H1 (cell line): Measurements from ENCODE around the gene SAMD15. TPM values are rescaled to one million over a fixed set of nuclear protein-coding genes. Genes with fewer than 3 reads are reported as not detected.
A peak's percentile ranks its signal among the peaks of the same experiment; 100 is the strongest.

Experiments used
- CTCF ChIA-PET: fragments of 300-600 bp; sonication (Branson Sonifier 250); formaldehyde crosslinking; loops from one replicate; lab custom pipeline; 2021; ENCODE audit not compliant: partially characterized antibody; lab: Charles Lee
- POLR2A ChIA-PET: fragments of 300-600 bp; sonication (Branson Sonifier 250); formaldehyde crosslinking; loops from one replicate; lab custom pipeline; 2021; ENCODE audit warnings: inconsistent platforms; ENCODE audit not compliant: partially characterized antibody; lab: Charles Lee
- DNase-seq, 2 experiments: peaks; one replicate each; pipeline versions ENCODE4 v3.0.0 to v3.0.0-alpha.2; 2010 to 2022; ENCODE audit warnings: low spot score in 2 of 2, low read depth in 1 of 2, mixed read lengths in 1 of 2
- FAIRE-seq: peaks from 2 replicates; lab custom pipeline; 2011; peaks lifted over from hg19 to GRCh38; lab: Jason Lieb, UNC
- H2AFZ ChIP-seq: 2 replicates; pipeline ENCODE4 v1.8.1; 2012; ENCODE audit warnings: low read length, inconsistent platforms
- H2AK5ac ChIP-seq: 2 replicates; pipeline ENCODE4 v1.6.1; 2013; ENCODE audit warnings: low read depth, low read length
- H2BK120ac ChIP-seq: replicated peaks from 2 replicates; pipeline ENCODE3; 2013; ENCODE audit warnings: low read depth, low read length, inconsistent platforms
- H2BK12ac ChIP-seq: 2 replicates; pipeline ENCODE4 v1.6.1; 2013; ENCODE audit warnings: low read depth, low read length
- H2BK15ac ChIP-seq: 2 replicates; pipeline ENCODE4 v1.6.1; 2013; ENCODE audit warnings: low read length
- H2BK20ac ChIP-seq: 2 replicates; pipeline ENCODE4 v1.6.1; 2013; ENCODE audit warnings: low read length
- H2BK5ac ChIP-seq: 2 replicates; pipeline ENCODE4 v1.6.1; 2013; ENCODE audit warnings: low read depth, low read length
- H3K14ac ChIP-seq: 2 replicates; pipeline ENCODE4 v1.6.1; 2013; ENCODE audit warnings: inconsistent platforms; ENCODE audit not compliant: insufficient read length
- H3K18ac ChIP-seq: 2 replicates; pipeline ENCODE4 v1.6.1; 2013; ENCODE audit warnings: low read length; ENCODE audit errors: extremely low read depth
- H3K23ac ChIP-seq: 2 replicates; pipeline ENCODE4 v1.6.1; 2013; ENCODE audit warnings: inconsistent platforms; ENCODE audit not compliant: insufficient read length
- H3K23me2 ChIP-seq: 2 replicates; pipeline ENCODE4 v1.6.1; 2013; ENCODE audit warnings: low read depth, low read length
- H3K27ac ChIP-seq: 2 replicates; pipeline ENCODE4 v1.6.1; 2011; ENCODE audit warnings: low read depth, low read length, inconsistent platforms
- H3K27me3 ChIP-seq, 4 experiments: replicated peaks in 1 of 4; 1 replicate in 1 of 4; 2 replicates in 3 of 4; pipeline versions ENCODE4 v1.6.1 to v1.8.1; 2011 to 2013; ENCODE audit warnings: low read length in 3 of 4, mild to moderate bottlenecking in 3 of 4, inconsistent platforms in 2 of 4, mixed read lengths in 2 of 4, moderate library complexity in 1 of 4; ENCODE audit not compliant: control insufficient read depth in 3 of 4, insufficient read depth in 3 of 4; ENCODE audit errors: extremely low read depth in 1 of 4
- H3K36me3 ChIP-seq, 4 experiments: 2 replicates each; pipeline versions ENCODE4 v1.6.1 to v1.8.1; 2011 to 2013; ENCODE audit warnings: mild to moderate bottlenecking in 4 of 4, low read length in 3 of 4, moderate library complexity in 2 of 4, control low read depth in 1 of 4, inconsistent platforms in 1 of 4; ENCODE audit not compliant: insufficient read depth in 4 of 4, control insufficient read depth in 2 of 4
- H3K4ac ChIP-seq: replicated peaks from 2 replicates; pipeline ENCODE3; 2013; ENCODE audit warnings: low read length, low read depth, mixed read lengths, inconsistent platforms; ENCODE audit not compliant: insufficient read length
- H3K4me1 ChIP-seq, 4 experiments: replicated peaks in 1 of 4; 1 replicate in 1 of 4; 2 replicates in 3 of 4; pipeline versions ENCODE4 v1.6.1 to v1.8.1; 2011 to 2013; ENCODE audit warnings: low read length in 3 of 4, inconsistent platforms in 2 of 4, mixed read lengths in 1 of 4; ENCODE audit not compliant: insufficient read depth in 4 of 4, control insufficient read depth in 3 of 4
- H3K4me2 ChIP-seq, 2 experiments: 2 replicates each; pipeline versions ENCODE4 v1.6.1 to v1.8.1; 2011 to 2013; ENCODE audit warnings: low read depth in 2 of 2, low read length in 2 of 2, control low read depth in 1 of 2, inconsistent platforms in 1 of 2, mild to moderate bottlenecking in 1 of 2; ENCODE audit not compliant: insufficient read depth in 1 of 2
- H3K4me3 ChIP-seq, 4 experiments: fragments of 200-600, 300-600 bp in 1 of 4; sonication (generic), shearing (Covaris generic), sonication (Bioruptor Twin) in 1 of 4; 2 replicates each; pipeline versions ENCODE4 v1.5.1 to v1.8.1; 2011 to 2016; ENCODE audit warnings: low read length in 4 of 4, low read depth in 3 of 4, control low read depth in 2 of 4, inconsistent platforms in 2 of 4, mild to moderate bottlenecking in 2 of 4, mixed read lengths in 1 of 4, moderate library complexity in 1 of 4; ENCODE audit not compliant: insufficient read depth in 2 of 4; ENCODE audit errors: extremely low read depth in 1 of 4
- H3K56ac ChIP-seq: replicated peaks from 2 replicates; pipeline ENCODE3; 2013; ENCODE audit warnings: low read depth, mild to moderate bottlenecking, mixed read lengths, low read length, inconsistent platforms; ENCODE audit not compliant: insufficient read length
- H3K79me1 ChIP-seq: 2 replicates; pipeline ENCODE4 v1.6.1; 2013; ENCODE audit warnings: low read depth, low read length, control low read depth
- H3K79me2 ChIP-seq, 2 experiments: 2 replicates each; pipeline versions ENCODE4 v1.6.1 to v1.8.1; 2012 to 2013; ENCODE audit warnings: low read length in 2 of 2, mild to moderate bottlenecking in 2 of 2, inconsistent platforms in 1 of 2; ENCODE audit not compliant: insufficient read depth in 2 of 2, control insufficient read depth in 1 of 2
- H3K9ac ChIP-seq, 4 experiments: replicated peaks in 1 of 4; 1 replicate in 1 of 4; 2 replicates in 3 of 4; pipeline versions ENCODE4 v1.6.1 to v1.8.1; 2011 to 2013; ENCODE audit warnings: low read depth in 3 of 4, low read length in 3 of 4, control low read depth in 2 of 4, mild to moderate bottlenecking in 2 of 4, moderate library complexity in 2 of 4, inconsistent platforms in 1 of 4; ENCODE audit errors: extremely low read depth in 1 of 4
- H3K9me3 ChIP-seq, 2 experiments: 2 replicates each; pipeline versions ENCODE4 v1.6.1 to v1.8.1; 2012 to 2013; ENCODE audit warnings: mild to moderate bottlenecking in 2 of 2, moderate library complexity in 2 of 2, control low read depth in 1 of 2, inconsistent platforms in 1 of 2, low read depth in 1 of 2, low read length in 1 of 2, mixed read lengths in 1 of 2; ENCODE audit not compliant: insufficient read depth in 2 of 2
- H4K20me1 ChIP-seq, 2 experiments: replicated peaks in 1 of 2; 2 replicates each; pipeline versions ENCODE3 to v1.8.1; 2011 to 2013; ENCODE audit warnings: inconsistent platforms in 2 of 2, low read length in 2 of 2, mild to moderate bottlenecking in 1 of 2; ENCODE audit not compliant: insufficient read depth in 2 of 2, control insufficient read depth in 1 of 2
- H4K5ac ChIP-seq: 2 replicates; pipeline ENCODE4 v1.6.1; 2013; ENCODE audit warnings: low read length, low read depth, mixed read lengths, inconsistent platforms; ENCODE audit not compliant: insufficient read length
- H4K8ac ChIP-seq: 2 replicates; pipeline ENCODE4 v1.8.0; 2013; ENCODE audit warnings: mild to moderate bottlenecking, moderate library complexity, low read length, inconsistent platforms; ENCODE audit not compliant: insufficient read depth; ENCODE audit errors: extremely low read depth
- H4K91ac ChIP-seq: replicated peaks from 2 replicates; pipeline ENCODE3; 2013; ENCODE audit warnings: low read length, mixed read lengths, inconsistent platforms; ENCODE audit not compliant: insufficient read length
- CHD1 ChIP-seq: IDR thresholded peaks from 2 replicates; pipeline ENCODE4 v1.6.1; 2012; ENCODE audit warnings: low read depth, low read length, improper control_type of control experiment
- JUND ChIP-seq: IDR thresholded peaks from 2 replicates; pipeline ENCODE4 v1.6.1; 2011; ENCODE audit warnings: mild to moderate bottlenecking, improper control_type of control experiment, low read length
- TBP ChIP-seq: IDR thresholded peaks from 2 replicates; pipeline ENCODE4 v1.6.1; 2011; ENCODE audit warnings: low read depth, low read length, improper control_type of control experiment
- WGBS, 2 experiments: shearing (Covaris generic) in 1 of 2; methylation state at CpG; one replicate each; pipeline versions ENCODE4 v1.1.6 to v1.1.7; 2013 to 2015; ENCODE audit warnings: low lambda C conversion rate in 2 of 2, mixed read lengths in 2 of 2, inconsistent platforms in 1 of 2, low coverage in 1 of 2, missing lambda C conversion rate in 1 of 2; ENCODE audit not compliant: insufficient replicate concordance in 2 of 2, insufficient coverage in 1 of 2, insufficient read length in 1 of 2; ENCODE audit errors: extremely low coverage in 1 of 2, missing lambda C conversion rate in 1 of 2; 5-methylcytosine and 5-hydroxymethylcytosine counted together
- polyA plus RNA-seq, 7 experiments: library from polyadenylated mRNA; depleted of rRNA in 3 of 7; stranded (reverse) in 5 of 7; unstranded in 2 of 7; fragments of >200 nt in 5 of 7; fragments of 200-250 nt in 2 of 7; gene quantifications; 1 replicate in 5 of 7; 2 replicates in 1 of 7; 4 replicates in 1 of 7; pipeline versions ENCODE4 v1.2.1 to v1.2.3, GENCODE V29; 2011 to 2013; ENCODE audit warnings: missing spikeins in 2 of 7, mixed read lengths in 2 of 7
- total RNA-seq: library from RNA; stranded (reverse); fragmentation: NEBNext Ultra II Directional; extraction: Animal tissue kit (Norgen Biotek cat#: 25700); gene quantifications from 2 replicates; pipeline ENCODE4 v1.2.1, GENCODE V29; 2021

Gene SAMD15
- total and polyA plus RNA-seq, 2 of the 8 experiments (the other 6 are each of a cell fraction or from before 2014, with no cell fraction given), result 0.17 to 1.0 TPM

DNA sequence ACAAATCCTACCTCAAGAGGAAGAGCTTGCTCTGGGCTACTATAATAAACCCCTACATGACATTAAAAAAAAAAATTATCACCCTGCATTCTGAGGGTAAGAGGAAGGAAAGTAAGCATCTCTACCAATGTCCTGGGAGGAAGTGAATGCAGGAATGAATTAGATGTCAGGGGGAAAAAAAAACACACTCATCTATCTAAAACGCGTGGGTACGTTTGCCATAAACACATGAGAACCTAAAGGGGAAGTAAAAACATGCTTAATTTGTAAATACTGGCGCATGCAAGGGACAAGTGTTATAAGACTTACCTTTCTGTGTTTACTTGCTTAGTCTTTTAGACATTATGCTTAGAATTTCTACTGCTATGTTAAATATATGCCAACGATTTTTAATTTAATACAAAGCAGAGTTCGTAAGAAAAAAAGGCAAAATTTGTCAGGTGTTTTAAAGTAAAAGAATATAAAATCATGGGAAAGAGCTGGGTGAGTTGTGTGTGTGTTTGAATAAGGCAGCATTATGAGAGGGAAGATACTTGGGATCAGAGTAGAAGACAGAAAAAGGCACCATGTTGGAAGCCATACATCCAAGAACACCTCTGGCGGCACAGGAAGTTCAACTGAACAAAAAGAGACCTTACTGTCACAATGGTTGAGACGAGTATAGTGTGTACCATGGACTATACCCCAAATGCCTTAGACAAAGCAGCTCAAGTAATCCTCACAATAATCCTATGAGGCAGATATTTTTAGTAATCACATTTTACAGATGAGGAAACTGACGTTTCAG lies 1.8 kb upstream of the SAMD15 start:
- Histone ChIP-seq H2AFZ (no peak overlapping the region), H4K5ac (no peak overlapping the region), H3K9ac (no peak overlapping the region), H2BK12ac (no peak overlapping the region), H3K56ac (no peak overlapping the region), H4K20me1 (no peaks in the 10 kb centered on the region), H2BK5ac (no peak overlapping the region), H3K36me3 (no peaks in the 10 kb centered on the region), H2BK20ac (no peak overlapping the region), H2BK15ac (no peak overlapping the region), H3K27me3 (peaks cover 0 to 4% (median 2%) of the 10 kb centered on the region in 4 experiments; a peak in 1 of 7 replicates), H3K27ac (no peak overlapping the region), H3K4me3 (peak overlapping the region in 1 of 4 experiments; percentile 92; a peak in 1 of 8 replicates), H3K23ac (no peak overlapping the region), H2BK120ac (no peak overlapping the region), H3K79me2 (peaks cover 0 to 2% of the 10 kb centered on the region in 2 experiments; a peak in 1 of 4 replicates), H3K79me1 (no peaks in the 10 kb centered on the region; the same call in 1 of the 2 replicates), H4K91ac (no peak overlapping the region), H3K4ac (no peak overlapping the region), H2AK5ac (no peak overlapping the region), H3K14ac (no peak overlapping the region), H4K8ac (no peak overlapping the region), H3K4me1 (peaks cover 0 to 8% (median 2%) of the 10 kb centered on the region in 4 experiments; a peak in 3 of 7 replicates), H3K9me3 (no peaks in the 10 kb centered on the region), H3K4me2 (peak overlapping the region; percentile 88 to 92; a peak in 3 of 4 replicates), H3K18ac (no peak overlapping the region), H3K23me2 (peaks cover 4% of the 10 kb centered on the region)
- DNase-seq (no peak), FAIRE-seq (no peak)
- TF ChIP-seq CHD1 (no peak), JUND (no peak), TBP (no peak)
- ChIA-PET CTCF (interaction anchor here (0.5 to 0.8 kb wide), 2 partner anchors 21 to 34 kb away, joined by 3 read pairs; no protein-coding TSS in a partner anchor), POLR2A (interaction anchor here (0.6 kb wide), 1 partner anchor 35 kb away, joined by 3 read pairs; no protein-coding TSS in a partner anchor)
- WGBS, 2 experiments, result 89% methylated on average over 9 of the region's 9 CpGs; no CpG with 5 or more reads in 1 of the 2 experiments
